Panc1 (cell line): ENCODE measurements around the gene ANK3. TPM values are rescaled to one million over a fixed set of nuclear protein-coding genes. Genes with fewer than 3 reads are reported as not detected.

Source experiments
- ATAC-seq: fragments of 200-7000 bp; cut with Tn5 transposase; 2 replicates; pipeline ENCODE4 v1.9.1; 2020; ENCODE audit warnings: mild to moderate bottlenecking, moderate library complexity
- BruUV-seq: library from RNA; stranded (reverse); fragments of 400-500 nt; replicated peaks from 2 replicates; lab custom pipeline; 2021; lab: Mats Ljungman, UMichigan
- CTCF ChIA-PET: fragments of 300-600 bp; sonication (Branson Sonifier 250); formaldehyde crosslinking; loops from one replicate; lab custom pipeline; 2022; ENCODE audit warnings: antibody characterized with exemption; lab: Charles Lee
- POLR2A ChIA-PET: fragments of 300-600 bp; sonication (Branson Sonifier 250); formaldehyde crosslinking; loops from one replicate; lab custom pipeline; 2022; ENCODE audit warnings: antibody characterized with exemption; lab: Charles Lee
- DNase-seq: peaks from one replicate; pipeline ENCODE4 v3.0.0-alpha.2; 2010; ENCODE audit warnings: low read depth, low spot score
- H3K27ac ChIP-seq: 2 replicates; pipeline ENCODE4 v1.5.1; 2011; ENCODE audit warnings: mild to moderate bottlenecking, low read length, inconsistent platforms
- H3K27me3 ChIP-seq: fragments of 200-500 bp; sonication (Bioruptor generic); 2 replicates; pipeline ENCODE4 v1.6.0; 2014; ENCODE audit warnings: low read length, inconsistent platforms; ENCODE audit not compliant: control insufficient read depth, insufficient read depth
- H3K36me3 ChIP-seq: fragments of 200-500 bp; sonication (Bioruptor generic); 2 replicates; pipeline ENCODE4 v1.5.1; 2014; ENCODE audit warnings: inconsistent platforms, mild to moderate bottlenecking, low read length, moderate library complexity; ENCODE audit not compliant: control insufficient read depth, insufficient read depth
- H3K4me1 ChIP-seq: 2 replicates; pipeline ENCODE4 v1.5.1; 2011; ENCODE audit warnings: inconsistent platforms, mild to moderate bottlenecking, low read length, moderate library complexity; ENCODE audit not compliant: control insufficient read depth, insufficient read depth
- H3K4me3 ChIP-seq, 2 experiments: 2 replicates each; pipeline ENCODE4 v1.5.1; 2011 to 2012; ENCODE audit warnings: low read depth in 2 of 2, low read length in 2 of 2, mild to moderate bottlenecking in 2 of 2, inconsistent platforms in 1 of 2, moderate library complexity in 1 of 2
- H3K9me3 ChIP-seq: fragments of 200-500 bp; sonication (Bioruptor generic); 2 replicates; pipeline ENCODE4 v1.5.1; 2014; ENCODE audit warnings: low read depth, mild to moderate bottlenecking, inconsistent platforms, low read length, moderate library complexity; ENCODE audit not compliant: control insufficient read depth, insufficient read depth
- POLR2AphosphoS5 ChIP-seq: IDR thresholded peaks from 2 replicates; pipeline ENCODE4 v1.6.1; 2012; ENCODE audit warnings: mild to moderate bottlenecking, low read depth, low read length, moderate library complexity
- REST ChIP-seq, 2 experiments: IDR thresholded peaks; 2 replicates each; pipeline ENCODE4 v1.6.1; 2011 to 2012; ENCODE audit warnings: low read depth in 2 of 2, control low read depth in 1 of 2, low read length in 1 of 2, mild to moderate bottlenecking in 1 of 2, moderate library complexity in 1 of 2; ENCODE audit not compliant: insufficient read depth in 1 of 2
- SIN3A ChIP-seq: IDR thresholded peaks from 2 replicates; pipeline ENCODE4 v1.6.1; 2012; ENCODE audit warnings: low read depth, mild to moderate bottlenecking, low read length, moderate library complexity, borderline replicate concordance; ENCODE audit not compliant: insufficient read depth
- TCF7L2 ChIP-seq: IDR thresholded peaks from 2 replicates; pipeline ENCODE4 v1.6.1; 2011; ENCODE audit warnings: mild to moderate bottlenecking, low read depth, low read length, inconsistent platforms
- in situ Hi-C: cut with HindIII; loops from 2 replicates; pipeline ENCODE4 v1.10.0; 2016; ENCODE audit warnings: low sequenced_read_pairs, low pct_unique_long_range_greater_than_20kb
- intact Hi-C: fragments of 100-400 bp; cut with micrococcal nuclease; formaldehyde crosslinking; loops from one replicate; pipeline ENCODE4 v1.10.0; 2022; ENCODE audit not compliant: unreplicated experiment
- total RNA-seq: library from RNA; stranded (reverse); gene quantifications from one replicate; pipeline ENCODE4 v1.2.1, GENCODE V29; 2021; ENCODE audit not compliant: unreplicated experiment
- TF ChIP-seq, protein P1 (sequence below): fragments of 450-650 bp; IDR thresholded peaks from 2 replicates; pipeline ENCODE4 v1.5.1; 2017; ENCODE audit warnings: mild to moderate bottlenecking

ANK3 gene
- total RNA-seq, 1 experiment from 2014 or later, result 2.5 TPM

DNA sequence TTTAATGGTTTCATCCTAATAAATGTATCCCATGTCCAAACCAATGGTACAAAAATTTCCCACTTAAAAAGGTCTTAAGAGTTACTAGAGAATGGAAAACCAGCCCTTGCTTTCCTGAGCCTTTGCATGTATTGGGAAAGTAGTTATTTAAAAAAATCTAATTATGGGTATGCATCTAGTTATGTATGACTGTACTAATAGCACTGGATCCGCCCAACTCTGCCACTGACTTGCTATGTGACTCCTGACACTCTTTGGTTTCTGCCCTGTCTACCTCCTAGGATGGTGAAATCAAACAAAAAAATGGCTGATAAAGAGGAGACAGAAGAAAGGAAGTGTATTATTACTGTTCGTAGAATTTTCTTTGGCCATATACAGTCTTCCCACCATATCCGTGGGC is 372.9 kb downstream of the ANK3 start:
- no peaks in the 10 kb centered on the region for H3K9me3 ChIP-seq
- ChIA-PET CTCF (no interaction called here), POLR2A (no interaction called here)
- DNase-seq, result no peak
- TF ChIP-seq SIN3A (no peak), TCF7L2 (no peak), POLR2AphosphoS5 (no peak), REST (IDR thresholded peaks at IDR 0.05; ENCODE audit: insufficient read depth in 1 of 2, low read depth in 2 of 2, low read length in 1 of 2) (no peak)
- TF ChIP-seq, protein P1, sequence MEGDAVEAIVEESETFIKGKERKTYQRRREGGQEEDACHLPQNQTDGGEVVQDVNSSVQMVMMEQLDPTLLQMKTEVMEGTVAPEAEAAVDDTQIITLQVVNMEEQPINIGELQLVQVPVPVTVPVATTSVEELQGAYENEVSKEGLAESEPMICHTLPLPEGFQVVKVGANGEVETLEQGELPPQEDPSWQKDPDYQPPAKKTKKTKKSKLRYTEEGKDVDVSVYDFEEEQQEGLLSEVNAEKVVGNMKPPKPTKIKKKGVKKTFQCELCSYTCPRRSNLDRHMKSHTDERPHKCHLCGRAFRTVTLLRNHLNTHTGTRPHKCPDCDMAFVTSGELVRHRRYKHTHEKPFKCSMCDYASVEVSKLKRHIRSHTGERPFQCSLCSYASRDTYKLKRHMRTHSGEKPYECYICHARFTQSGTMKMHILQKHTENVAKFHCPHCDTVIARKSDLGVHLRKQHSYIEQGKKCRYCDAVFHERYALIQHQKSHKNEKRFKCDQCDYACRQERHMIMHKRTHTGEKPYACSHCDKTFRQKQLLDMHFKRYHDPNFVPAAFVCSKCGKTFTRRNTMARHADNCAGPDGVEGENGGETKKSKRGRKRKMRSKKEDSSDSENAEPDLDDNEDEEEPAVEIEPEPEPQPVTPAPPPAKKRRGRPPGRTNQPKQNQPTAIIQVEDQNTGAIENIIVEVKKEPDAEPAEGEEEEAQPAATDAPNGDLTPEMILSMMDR, result no peak
- no peaks in the 10 kb centered on the region for H3K27me3 ChIP-seq
- H3K27ac ChIP-seq, result no peak overlapping the region
- intact Hi-C loops, result no loop called here
- H3K36me3 ChIP-seq, result no peaks in the 10 kb centered on the region
- in situ Hi-C loops, result no loop called here
- H3K4me1 ChIP-seq, result no peaks in the 10 kb centered on the region
- no peak overlapping the region for H3K4me3 ChIP-seq
- no TSS peak for BruUV-seq
- no peak for ATAC-seq

DNA sequence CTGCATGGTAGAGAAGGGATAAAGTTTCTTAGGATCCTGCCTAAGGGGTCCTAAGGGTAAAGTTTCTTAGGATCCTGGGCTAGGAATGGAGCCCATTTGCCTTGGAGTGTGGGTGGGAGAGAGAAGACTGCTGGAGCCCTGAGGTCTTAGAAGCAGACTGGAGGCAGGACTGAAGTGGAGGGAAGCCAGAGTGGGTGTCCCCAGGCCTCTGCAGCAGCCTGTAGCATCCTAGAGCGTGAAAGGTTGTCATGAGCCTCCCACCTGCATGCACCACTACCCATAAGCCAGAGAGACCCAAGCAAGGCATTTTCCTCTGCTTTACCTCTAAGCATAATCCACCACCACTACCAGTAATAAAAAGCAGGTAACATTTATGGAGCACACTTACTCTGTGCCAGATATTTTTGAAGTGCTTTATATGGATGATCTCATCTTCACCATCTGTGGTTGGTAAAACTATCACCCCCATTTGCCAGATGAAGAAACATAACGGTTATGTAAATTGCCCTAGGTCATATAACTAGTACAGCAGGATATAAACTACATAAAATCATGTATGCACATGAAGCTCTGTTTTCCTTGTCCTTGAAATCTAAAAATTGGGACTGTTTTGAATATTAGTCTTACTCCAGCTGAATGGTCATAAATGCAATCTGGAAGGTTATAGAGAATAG is 379.8 kb downstream of the ANK3 start:
- intact Hi-C loops, result no loop called here

More for the DNA sequence above, 379.8 kb downstream of the ANK3 start:
- no peak overlapping the region for H3K4me3 ChIP-seq
- ChIA-PET CTCF (no interaction called here), POLR2A (no interaction called here)
- DNase-seq, result no peak
- peaks cover 5% of the 10 kb centered on the region; the same call in 1 of the 2 replicates for H3K27me3 ChIP-seq
- in situ Hi-C loops, result no loop called here
- H3K9me3 ChIP-seq, result no peaks in the 10 kb centered on the region
- TF ChIP-seq SIN3A (no peak), REST (IDR thresholded peaks at IDR 0.05; ENCODE audit: insufficient read depth in 1 of 2, low read depth in 2 of 2, low read length in 1 of 2) (no peak), POLR2AphosphoS5 (no peak), TCF7L2 (no peak)
- TF ChIP-seq, protein P1, result no peak
- H3K4me1 ChIP-seq, result no peaks in the 10 kb centered on the region
- H3K27ac ChIP-seq, result no peak overlapping the region
- ATAC-seq, result no peak
- no peaks in the 10 kb centered on the region for H3K36me3 ChIP-seq
- BruUV-seq, result no TSS peak
